Left forelimb (tissue), 1 donor: ENCODE results near the gene WDR45B.

ENCODE experiments used
- DNase-seq: peaks from one replicate; pipeline ENCODE4 v3.0.0-alpha.2; 2018; ENCODE audit warnings: low spot score

The WDR45B gene

GRCh38 chr17:82677353-82677925, 29.2 kb upstream of the WDR45B start:
- no peak for DNase-seq

- no peak for DNase-seq
These were observed 27.4 kb upstream of the WDR45B start for GRCh38 chr17:82675476-82676245.

- DNase-seq, result no peak
These were observed 26.6 kb upstream of the WDR45B start for GRCh38 chr17:82674656-82675475.

GRCh38 chr17:82670661-82671450, 22.6 kb upstream of the WDR45B start:
- DNase-seq, result no peak

GRCh38 chr17:82668631-82669099, 20.4 kb upstream of the WDR45B start:
- no peak for DNase-seq

- no peak for DNase-seq
These were observed 19.9 kb upstream of the WDR45B start for GRCh38 chr17:82668024-82668630.

GRCh38 chr17:82667668-82668000, 19.4 kb upstream of the WDR45B start:
- DNase-seq, result no peak

GRCh38 chr17:82666931-82667667, 18.9 kb upstream of the WDR45B start:
- no peak for DNase-seq

GRCh38 chr17:82665891-82666290, 17.6 kb upstream of the WDR45B start:
- DNase-seq, result no peak

GRCh38 chr17:82665217-82665616, 17.0 kb upstream of the WDR45B start:
- DNase-seq, result no peak

- no peak for DNase-seq
These were observed 16.5 kb upstream of the WDR45B start for GRCh38 chr17:82664701-82665182.

GRCh38 chr17:82664276-82664575, 16.0 kb upstream of the WDR45B start:
- DNase-seq, result no peak

GRCh38 chr17:82663381-82664275, 15.4 kb upstream of the WDR45B start:
- no peak for DNase-seq

GRCh38 chr17:82662711-82663261, 14.5 kb upstream of the WDR45B start:
- no peak for DNase-seq

GRCh38 chr17:82661717-82662683, 13.8 kb upstream of the WDR45B start:
- no peak for DNase-seq

GRCh38 chr17:82659886-82660285, 11.6 kb upstream of the WDR45B start:
- no peak for DNase-seq

GRCh38 chr17:82658796-82659452, 10.7 kb upstream of the WDR45B start:
- no peak for DNase-seq

GRCh38 chr17:82658331-82658730, 10.1 kb upstream of the WDR45B start:
- DNase-seq, result no peak
